Measurements from ENCODE around the gene LHFPL2.
A peak's percentile ranks its signal among the peaks of the same experiment; 100 is the strongest.

LHFPL2 gene

DNA sequence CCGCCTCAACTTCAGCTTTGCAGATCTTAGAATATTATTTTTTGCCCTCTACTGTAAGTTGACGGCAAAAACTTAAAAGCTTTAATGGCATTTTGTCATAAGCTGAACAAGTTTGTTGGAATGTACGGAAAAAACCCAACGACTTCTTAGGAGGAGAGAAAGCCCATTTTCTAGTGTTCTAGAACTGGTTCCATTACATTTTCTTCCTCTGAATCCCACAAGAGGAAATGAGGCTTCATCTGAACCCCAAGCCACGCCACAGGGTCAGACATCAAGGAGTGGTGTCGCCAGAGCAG is 113.7 kb downstream of the LHFPL2 start:
- TF ChIP-seq, protein P1, sequence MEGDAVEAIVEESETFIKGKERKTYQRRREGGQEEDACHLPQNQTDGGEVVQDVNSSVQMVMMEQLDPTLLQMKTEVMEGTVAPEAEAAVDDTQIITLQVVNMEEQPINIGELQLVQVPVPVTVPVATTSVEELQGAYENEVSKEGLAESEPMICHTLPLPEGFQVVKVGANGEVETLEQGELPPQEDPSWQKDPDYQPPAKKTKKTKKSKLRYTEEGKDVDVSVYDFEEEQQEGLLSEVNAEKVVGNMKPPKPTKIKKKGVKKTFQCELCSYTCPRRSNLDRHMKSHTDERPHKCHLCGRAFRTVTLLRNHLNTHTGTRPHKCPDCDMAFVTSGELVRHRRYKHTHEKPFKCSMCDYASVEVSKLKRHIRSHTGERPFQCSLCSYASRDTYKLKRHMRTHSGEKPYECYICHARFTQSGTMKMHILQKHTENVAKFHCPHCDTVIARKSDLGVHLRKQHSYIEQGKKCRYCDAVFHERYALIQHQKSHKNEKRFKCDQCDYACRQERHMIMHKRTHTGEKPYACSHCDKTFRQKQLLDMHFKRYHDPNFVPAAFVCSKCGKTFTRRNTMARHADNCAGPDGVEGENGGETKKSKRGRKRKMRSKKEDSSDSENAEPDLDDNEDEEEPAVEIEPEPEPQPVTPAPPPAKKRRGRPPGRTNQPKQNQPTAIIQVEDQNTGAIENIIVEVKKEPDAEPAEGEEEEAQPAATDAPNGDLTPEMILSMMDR (IDR thresholded peaks at IDR 0.05; ENCODE audit: low read depth, low read length), result no peak
- DNase-seq (ENCODE audit: extremely low read depth, low read depth), result no peak

DNA sequence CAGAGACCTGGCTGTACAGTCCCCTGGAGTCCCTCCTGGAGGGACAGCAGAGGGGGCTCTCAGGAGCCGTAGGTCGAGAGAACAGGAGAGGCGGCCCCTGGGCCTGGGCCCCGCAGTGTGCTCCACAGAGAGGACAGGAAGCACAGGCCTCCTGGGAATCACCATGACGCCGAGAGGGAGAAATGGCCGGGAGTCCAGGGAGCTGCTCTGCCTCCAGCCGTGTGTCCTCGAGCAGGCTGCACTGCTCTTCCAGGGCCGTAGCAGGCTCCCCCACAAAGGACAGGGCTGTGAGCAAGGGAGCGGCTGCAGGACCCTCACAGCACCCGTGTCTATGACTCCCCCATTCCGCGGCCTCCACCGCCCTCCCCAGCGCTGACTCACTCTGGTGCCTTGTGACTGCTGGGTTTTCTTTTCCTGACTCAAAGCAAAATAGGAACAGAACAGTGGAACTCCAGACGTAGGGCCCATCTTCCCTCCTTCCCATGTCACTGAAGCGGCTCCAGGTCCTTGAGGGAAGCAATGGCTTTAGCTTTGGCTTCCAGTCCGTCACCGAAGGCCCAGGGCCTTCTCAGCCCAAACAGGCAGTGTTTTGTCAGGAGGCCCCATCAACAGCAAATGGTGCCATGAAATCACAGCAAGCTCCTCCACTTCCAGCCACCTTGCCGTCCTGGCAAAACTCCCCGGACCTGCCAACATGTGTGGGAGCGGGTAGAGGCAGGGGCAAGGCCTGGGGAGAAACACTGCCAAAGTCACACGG is 114.2 kb downstream of the LHFPL2 start:
- TF ChIP-seq, protein P1 (IDR thresholded peaks at IDR 0.05; ENCODE audit: low read depth, low read length), result no peak
- no peak for DNase-seq (ENCODE audit: extremely low read depth, low read depth)

DNA sequence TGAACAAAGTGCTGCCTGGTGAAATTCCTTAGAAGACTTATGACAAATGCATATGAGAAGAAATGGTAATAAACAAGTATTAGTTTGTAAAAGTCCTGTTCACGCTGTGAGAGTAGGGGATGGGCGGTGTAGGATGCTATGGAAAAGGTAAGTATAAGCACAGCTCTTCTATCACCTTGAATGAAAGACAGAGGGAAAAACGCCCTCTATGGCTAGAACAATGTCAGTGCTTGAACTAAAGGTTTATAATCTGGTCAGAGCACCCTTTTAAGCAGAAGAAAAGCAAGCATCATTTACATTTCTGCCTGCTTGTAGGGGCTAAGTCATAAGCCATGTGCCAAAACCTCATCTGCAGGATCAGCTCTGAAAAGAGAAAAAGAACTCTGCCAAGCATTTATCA is 115.2 kb downstream of the LHFPL2 start:
- no peak for DNase-seq (ENCODE audit: extremely low read depth, low read depth)
- TF ChIP-seq, protein P1 (IDR thresholded peaks at IDR 0.05; ENCODE audit: low read depth, low read length), result peak; percentile 32

DNA sequence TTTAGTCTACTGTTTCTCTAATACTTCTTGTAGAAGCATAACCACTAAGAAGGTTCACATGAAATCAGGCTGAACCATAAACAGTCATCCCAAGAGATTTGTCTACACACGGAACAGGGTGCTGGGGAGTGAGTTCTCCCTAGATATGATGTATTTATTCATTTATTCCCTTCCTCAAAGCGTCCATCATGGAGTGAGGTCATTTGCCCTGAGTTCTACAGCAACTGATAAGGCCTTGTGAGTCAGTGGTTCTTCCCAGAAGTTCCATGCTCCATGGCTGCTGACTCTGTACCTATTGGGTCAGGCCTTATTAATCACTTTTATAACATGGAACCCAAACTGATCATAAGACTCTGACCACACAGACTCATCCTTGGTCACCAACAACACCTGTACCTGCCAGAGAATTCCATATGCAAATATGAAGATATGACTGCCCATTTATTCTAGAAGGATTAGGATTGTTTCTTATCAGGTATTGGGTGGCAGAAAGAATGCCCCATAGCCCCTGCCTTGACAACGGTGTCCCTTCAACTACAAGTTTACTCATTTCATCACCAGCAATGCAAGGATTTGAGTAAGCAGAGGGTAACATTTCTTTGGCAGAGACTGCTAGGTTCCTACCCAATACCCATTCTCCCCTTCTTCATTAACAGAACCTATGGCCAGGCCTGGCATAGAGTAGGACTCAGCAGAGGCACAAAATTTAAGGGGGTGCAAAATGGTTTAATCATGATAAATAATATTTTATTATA is 118.1 kb downstream of the LHFPL2 start:
- TF ChIP-seq, protein P1 (IDR thresholded peaks at IDR 0.05; ENCODE audit: low read depth, low read length), result no peak
- DNase-seq (ENCODE audit: extremely low read depth, low read depth), result no peak

DNA sequence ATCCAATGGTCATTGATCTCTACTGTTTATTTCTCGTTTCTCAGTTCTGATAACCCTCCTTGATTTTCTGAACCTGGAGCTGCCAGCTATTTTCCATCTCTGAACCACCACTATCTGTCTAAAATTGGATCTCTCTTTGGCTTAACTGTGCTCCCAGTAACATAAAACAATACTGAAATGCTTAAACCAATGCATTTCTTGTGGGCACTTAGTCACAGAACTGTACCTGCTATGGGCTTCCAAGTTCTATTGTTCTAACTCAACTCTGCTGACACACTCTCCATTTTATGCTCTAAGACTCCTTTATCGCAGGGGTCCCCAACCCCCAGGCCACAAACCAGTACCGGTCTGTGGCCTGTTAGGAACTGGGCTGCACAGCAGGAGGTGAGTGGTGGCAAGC is 120.6 kb downstream of the LHFPL2 start:
- no peak for DNase-seq (ENCODE audit: extremely low read depth, low read depth)
- TF ChIP-seq, protein P1 (IDR thresholded peaks at IDR 0.05; ENCODE audit: low read depth, low read length), result no peak

DNA sequence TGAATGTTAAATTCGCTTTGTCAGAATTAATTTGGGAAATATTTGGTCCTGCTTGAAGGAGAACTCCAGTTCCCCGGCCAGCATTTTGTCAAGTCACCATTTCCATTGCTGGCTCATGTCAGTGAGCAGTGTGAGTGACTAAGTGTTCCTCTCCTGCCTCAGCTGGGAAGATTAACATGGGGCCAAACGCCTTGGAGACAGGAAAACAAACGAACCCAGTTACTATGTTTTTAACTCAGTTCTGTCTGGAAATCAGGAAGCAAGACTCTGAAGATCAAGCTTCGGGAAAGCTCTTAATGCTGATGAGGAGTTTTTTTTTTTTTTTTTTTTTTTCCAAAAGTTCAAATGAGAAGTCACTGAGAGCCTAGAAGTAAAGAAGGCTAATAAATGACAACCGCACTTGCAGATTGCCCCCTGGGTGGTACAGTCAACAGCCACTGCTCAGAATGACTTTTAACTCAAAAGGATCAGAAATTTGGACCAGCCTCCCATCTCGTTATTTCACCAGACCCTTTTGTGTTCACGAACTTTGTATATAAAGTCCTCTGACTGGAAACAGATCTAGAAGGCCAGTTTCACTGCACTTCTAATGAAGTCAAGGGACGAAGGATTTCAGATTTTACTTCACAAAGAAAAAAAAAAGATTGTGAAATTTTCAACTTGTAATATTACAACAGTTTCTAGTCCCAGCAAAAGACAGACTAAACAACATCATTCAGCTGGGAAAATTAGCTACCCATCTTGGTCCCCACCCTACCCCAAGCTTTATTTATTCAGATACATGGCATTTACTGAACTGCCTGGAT is 121.3 kb downstream of the LHFPL2 start:
- TF ChIP-seq, protein P1 (IDR thresholded peaks at IDR 0.05; ENCODE audit: low read depth, low read length), result no peak
- DNase-seq (ENCODE audit: extremely low read depth, low read depth), result peak; percentile 74
